ENCODE results near the gene RANBP9. TPM values are rescaled to one million over a fixed set of nuclear protein-coding genes. Genes with fewer than 3 reads are reported as not detected.

The RANBP9 gene
- total and polyA plus RNA-seq, 9 of the 15 experiments (the other 6 are each of a cell fraction or from before 2014, with no cell fraction given), result 27.5 to 130 (median 61.5) TPM

GRCh38 chr6:13678255-13678983 is 33.2 kb downstream of the RANBP9 start (continued):
- TF ChIP-seq, protein P1, sequence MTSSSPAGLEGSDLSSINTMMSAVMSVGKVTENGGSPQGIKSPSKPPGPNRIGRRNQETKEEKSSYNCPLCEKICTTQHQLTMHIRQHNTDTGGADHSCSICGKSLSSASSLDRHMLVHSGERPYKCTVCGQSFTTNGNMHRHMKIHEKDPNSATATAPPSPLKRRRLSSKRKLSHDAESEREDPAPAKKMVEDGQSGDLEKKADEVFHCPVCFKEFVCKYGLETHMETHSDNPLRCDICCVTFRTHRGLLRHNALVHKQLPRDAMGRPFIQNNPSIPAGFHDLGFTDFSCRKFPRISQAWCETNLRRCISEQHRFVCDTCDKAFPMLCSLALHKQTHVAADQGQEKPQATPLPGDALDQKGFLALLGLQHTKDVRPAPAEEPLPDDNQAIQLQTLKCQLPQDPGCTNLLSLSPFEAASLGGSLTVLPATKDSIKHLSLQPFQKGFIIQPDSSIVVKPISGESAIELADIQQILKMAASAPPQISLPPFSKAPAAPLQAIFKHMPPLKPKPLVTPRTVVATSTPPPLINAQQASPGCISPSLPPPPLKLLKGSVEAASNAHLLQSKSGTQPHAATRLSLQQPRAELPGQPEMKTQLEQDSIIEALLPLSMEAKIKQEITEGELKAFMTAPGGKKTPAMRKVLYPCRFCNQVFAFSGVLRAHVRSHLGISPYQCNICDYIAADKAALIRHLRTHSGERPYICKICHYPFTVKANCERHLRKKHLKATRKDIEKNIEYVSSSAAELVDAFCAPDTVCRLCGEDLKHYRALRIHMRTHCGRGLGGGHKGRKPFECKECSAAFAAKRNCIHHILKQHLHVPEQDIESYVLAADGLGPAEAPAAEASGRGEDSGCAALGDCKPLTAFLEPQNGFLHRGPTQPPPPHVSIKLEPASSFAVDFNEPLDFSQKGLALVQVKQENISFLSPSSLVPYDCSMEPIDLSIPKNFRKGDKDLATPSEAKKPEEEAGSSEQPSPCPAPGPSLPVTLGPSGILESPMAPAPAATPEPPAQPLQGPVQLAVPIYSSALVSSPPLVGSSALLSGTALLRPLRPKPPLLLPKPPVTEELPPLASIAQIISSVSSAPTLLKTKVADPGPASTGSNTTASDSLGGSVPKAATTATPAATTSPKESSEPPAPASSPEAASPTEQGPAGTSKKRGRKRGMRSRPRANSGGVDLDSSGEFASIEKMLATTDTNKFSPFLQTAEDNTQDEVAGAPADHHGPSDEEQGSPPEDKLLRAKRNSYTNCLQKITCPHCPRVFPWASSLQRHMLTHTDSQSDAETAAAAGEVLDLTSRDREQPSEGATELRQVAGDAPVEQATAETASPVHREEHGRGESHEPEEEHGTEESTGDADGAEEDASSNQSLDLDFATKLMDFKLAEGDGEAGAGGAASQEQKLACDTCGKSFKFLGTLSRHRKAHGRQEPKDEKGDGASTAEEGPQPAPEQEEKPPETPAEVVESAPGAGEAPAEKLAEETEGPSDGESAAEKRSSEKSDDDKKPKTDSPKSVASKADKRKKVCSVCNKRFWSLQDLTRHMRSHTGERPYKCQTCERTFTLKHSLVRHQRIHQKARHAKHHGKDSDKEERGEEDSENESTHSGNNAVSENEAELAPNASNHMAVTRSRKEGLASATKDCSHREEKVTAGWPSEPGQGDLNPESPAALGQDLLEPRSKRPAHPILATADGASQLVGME (CRISPR knock-in tag; IDR thresholded peaks at IDR 0.05), result no peak
- TF ChIP-seq ZBTB26 (CRISPR knock-in tag; IDR thresholded peaks at IDR 0.05) (0 out of 2 replicates have a peak, but pooled peaks have one; percentile 57), HNRNPK (IDR thresholded peaks at IDR 0.05; ENCODE audit: low read depth, low read length, poor library complexity, severe bottlenecking) (no peak), POLR2H (tag; IDR thresholded peaks at IDR 0.05; ENCODE audit: low read depth) (peak; percentile 27), ID3 (CRISPR knock-in tag; IDR thresholded peaks at IDR 0.05) (no peak), ID3 (tag; IDR thresholded peaks at IDR 0.05) (peak; percentile 78), NFE2 (IDR thresholded peaks at IDR 0.05; ENCODE audit: low read depth) (peak; percentile 28; the same call in 1 of the 2 replicates), THRB (CRISPR knock-in tag; conservative IDR thresholded peaks at IDR 0.05) (peak; percentile 83; the same call in 1 of the 2 replicates), STAT5B (CRISPR knock-in tag; IDR thresholded peaks at IDR 0.05) (no peak), SOX6 (IDR thresholded peaks at IDR 0.05) (peak; percentile 80), MEIS2 (IDR thresholded peaks at IDR 0.05; ENCODE audit: partially characterized antibody) (peak; percentile 99), MAZ (CRISPR knock-in tag; conservative IDR thresholded peaks at IDR 0.05 in 1 of 2, IDR thresholded peaks at IDR 0.05 in 1 of 2) (peak; percentile 15 to 68; a peak in 2 of 4 replicates), PHTF2 (CRISPR knock-in tag; IDR thresholded peaks at IDR 0.05) (no peak), ZBTB17 (CRISPR knock-in tag; IDR thresholded peaks at IDR 0.05) (peak; percentile 70; the same call in 1 of the 2 replicates), SMARCE1 (IDR thresholded peaks at IDR 0.05) (peak; percentile 95), ZFX (CRISPR knock-in tag; IDR thresholded peaks at IDR 0.05) (peak; percentile 27; the same call in 1 of the 2 replicates), ILK (tag; IDR thresholded peaks at IDR 0.05; ENCODE audit: borderline replicate concordance, low read depth) (no peak), CHD4 (IDR thresholded peaks at IDR 0.05; ENCODE audit: insufficient read depth, insufficient replicate concordance, low read depth, low read length, poor library complexity, severe bottlenecking) (no peak)

Measured in K562 (cell line).